Activated T-helper 1 cell treated with Interleukin-2 at 50 U/mL for 16 hours (primary cell): ENCODE data around the gene DGKD.

ENCODE experiments used
- DNase-seq: peaks from one replicate; pipeline ENCODE4 v3.0.0-alpha.2; 2020; ENCODE audit warnings: low read depth

The DGKD gene

DNA sequence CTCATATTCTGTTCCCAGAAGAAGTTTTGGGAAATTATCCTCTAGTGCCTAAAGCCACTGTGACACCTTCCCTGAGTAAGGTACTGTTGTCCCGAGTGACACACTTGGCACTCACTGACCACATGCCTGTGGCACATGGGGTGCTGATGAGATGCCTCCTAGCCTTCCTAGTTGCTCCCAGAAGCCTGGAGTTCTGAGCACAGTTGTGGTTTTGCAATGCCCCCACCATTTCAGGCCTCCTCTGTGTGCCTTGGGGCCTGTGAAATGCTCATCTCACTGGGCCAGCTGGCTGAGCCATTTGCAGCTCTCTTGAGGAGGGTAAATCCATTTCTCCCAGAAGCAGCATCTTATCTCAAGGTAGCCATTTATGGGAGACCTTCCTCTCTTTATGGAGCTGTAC is 91.8 kb downstream of the DGKD start:
- no peak for DNase-seq

- no peak for DNase-seq
These were observed 92.5 kb downstream of the DGKD start for GRCh38 chr2:233446606-233447305.

- DNase-seq, result no peak
These were observed 93.4 kb downstream of the DGKD start for GRCh38 chr2:233447506-233448219.

DNA sequence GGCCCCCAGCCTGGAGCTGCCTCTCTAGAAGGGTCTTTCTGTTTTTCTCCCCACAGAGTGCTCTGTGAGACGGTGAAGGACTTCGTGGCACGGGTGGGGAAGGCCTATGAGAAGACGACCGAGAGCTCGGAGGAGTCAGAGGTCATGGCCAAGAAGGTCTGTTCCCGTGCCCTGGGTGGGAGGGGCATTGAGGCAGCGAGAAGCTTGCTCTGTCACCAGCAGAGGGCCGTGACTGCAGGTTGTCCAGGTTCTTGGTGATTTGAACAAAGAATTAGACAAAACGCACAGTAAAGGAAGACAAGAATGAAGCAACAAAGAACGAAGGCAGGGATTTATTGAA is 93.9 kb downstream of the DGKD start:
- no peak for DNase-seq

- DNase-seq, result no peak
These were observed 94.3 kb downstream of the DGKD start for GRCh38 chr2:233448575-233448974.

GRCh38 chr2:233449081-233449901 is 95.0 kb downstream of the DGKD start:
- no peak for DNase-seq

- DNase-seq, result no peak
These were observed 95.9 kb downstream of the DGKD start for GRCh38 chr2:233449921-233450863.

- DNase-seq, result no peak
These were observed 96.7 kb downstream of the DGKD start for GRCh38 chr2:233450864-233451575.

DNA sequence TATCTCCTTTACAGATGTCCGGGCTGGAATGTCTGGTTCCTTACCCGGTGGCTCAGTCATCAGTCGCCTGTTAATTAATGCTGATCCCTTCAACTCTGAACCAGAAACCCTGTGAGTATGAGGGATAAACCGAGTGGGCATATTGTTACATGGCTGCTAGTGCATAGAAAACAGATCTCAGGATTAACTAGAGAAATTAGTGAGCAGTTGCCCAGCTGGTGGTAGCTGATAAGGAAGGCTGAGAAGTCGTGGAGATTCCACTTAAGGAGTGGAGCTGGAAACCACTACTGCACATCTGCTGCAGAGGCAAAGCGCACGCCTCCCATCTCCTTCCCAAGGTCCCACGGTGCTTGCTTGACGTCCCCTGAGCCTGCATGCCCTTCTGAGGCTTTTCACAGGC is 97.7 kb downstream of the DGKD start:
- DNase-seq, result no peak

GRCh38 chr2:233453111-233453915 is 99.0 kb downstream of the DGKD start:
- DNase-seq, result no peak

- no peak for DNase-seq
These were observed 99.6 kb downstream of the DGKD start for GRCh38 chr2:233453916-233454315.

DNA sequence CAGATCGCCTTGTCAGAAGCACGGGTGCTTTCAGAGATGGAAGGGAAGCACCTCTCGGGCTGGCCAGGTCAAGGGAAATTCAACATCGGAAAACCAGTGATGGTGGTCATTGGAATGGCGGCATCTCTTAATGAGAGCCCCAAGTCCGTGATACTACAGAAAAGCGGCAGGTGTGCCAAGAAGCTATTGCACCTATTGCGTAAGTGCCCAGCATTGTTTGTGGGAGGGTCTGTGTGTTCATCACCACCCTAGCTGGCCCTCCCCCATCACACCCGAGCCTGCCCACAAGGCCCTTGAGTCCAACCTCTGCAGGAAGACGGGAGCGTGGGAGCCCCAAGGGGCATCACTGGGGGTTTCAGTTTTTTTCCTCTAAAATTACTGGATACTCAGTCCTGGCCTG is 100.7 kb downstream of the DGKD start:
- no peak for DNase-seq

DNA sequence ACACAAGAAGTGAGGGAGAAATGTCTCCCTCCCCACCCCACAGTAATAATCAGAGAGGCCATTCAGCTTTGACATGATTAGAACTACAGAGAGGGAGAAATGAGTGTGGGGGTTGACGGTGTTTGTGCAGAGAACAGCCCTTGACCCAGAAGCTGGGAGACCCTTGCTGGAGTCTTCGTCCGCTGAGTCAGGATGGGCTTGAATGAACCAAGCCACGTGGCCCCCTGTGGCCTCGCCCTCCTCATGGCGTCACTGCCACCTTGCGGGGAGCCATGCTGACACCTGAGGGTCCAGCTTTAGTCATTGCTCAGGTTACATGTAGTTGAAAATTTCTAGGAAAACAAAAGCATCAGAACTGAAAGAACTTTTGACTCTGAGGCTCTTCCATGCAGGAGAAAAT is 101.2 kb downstream of the DGKD start:
- no peak for DNase-seq

- DNase-seq, result no peak
These were observed 101.8 kb downstream of the DGKD start for GRCh38 chr2:233456111-233456510.

DNA sequence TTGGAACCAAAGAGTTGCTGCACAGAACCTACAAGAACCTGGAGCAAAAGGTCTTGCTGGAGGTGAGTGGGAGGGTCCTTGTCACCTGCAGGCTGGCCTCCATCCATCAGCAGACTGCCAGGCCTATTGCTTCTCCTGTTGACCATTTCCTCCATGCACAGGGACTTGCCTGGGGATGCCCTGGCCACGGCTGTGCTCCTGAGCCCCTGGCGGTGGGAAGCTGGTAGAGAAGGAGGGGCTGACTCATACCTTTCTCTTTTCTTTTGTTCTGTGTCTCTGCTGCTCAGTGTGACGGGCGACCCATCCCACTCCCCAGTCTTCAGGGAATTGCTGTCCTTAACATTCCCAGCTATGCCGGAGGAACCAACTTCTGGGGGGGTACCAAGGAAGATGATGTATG is 102.6 kb downstream of the DGKD start:
- DNase-seq, result no peak

DNA sequence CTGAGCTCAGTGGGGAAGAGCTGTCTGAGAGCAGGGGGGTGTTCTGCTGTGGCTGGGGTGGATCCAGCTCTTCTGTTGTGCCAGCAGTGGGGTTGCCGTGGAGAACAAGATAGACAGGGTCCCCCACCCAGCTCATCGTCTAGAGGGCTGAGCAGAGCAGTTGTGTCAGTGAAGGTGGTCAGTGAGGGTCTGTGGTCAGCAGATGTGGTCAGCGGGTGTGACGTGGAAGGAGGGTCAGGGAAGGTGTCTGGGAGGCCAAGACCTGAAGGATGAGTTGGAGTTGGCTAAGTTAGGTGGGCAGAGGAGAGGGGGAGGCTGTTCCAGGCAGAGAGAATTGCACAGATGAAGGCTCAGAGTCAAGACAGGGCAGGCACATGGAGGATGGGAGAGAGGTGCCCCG is 103.1 kb downstream of the DGKD start:
- no peak for DNase-seq

- DNase-seq, result no peak
These were observed 103.8 kb downstream of the DGKD start for GRCh38 chr2:233458031-233458610.

DNA sequence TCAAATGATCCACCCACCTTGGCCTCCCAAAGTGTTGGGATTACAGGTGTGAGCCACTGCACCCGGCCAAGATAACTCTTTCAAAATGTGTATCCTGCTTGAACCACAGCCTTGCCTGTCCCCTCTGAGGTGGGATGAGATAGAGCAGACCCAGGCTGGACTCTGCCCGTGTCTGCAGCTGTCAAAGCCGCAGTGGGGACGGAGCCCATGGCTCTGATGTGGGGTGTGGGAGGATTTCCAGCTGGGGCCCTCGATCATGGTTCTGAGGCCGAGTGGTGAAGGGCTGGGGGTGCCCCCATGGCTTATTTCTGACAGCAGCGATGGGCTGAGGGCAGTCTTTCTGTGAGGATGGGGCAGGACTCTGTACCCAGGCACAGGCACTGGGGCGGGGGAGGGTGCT is 104.5 kb downstream of the DGKD start:
- DNase-seq, result no peak

- no peak for DNase-seq
These were observed 105.1 kb downstream of the DGKD start for GRCh38 chr2:233459426-233459825.
